H1 (cell line): ENCODE results near the gene PRIMA1. TPM values are rescaled to one million over a fixed set of nuclear protein-coding genes. Genes with fewer than 3 reads are reported as not detected.

Source experiments
- CTCF ChIA-PET: fragments of 300-600 bp; sonication (Branson Sonifier 250); formaldehyde crosslinking; loops from one replicate; lab custom pipeline; 2021; ENCODE audit not compliant: partially characterized antibody; lab: Charles Lee
- POLR2A ChIA-PET: fragments of 300-600 bp; sonication (Branson Sonifier 250); formaldehyde crosslinking; loops from one replicate; lab custom pipeline; 2021; ENCODE audit warnings: inconsistent platforms; ENCODE audit not compliant: partially characterized antibody; lab: Charles Lee
- DNase-seq, 2 experiments: peaks; one replicate each; pipeline versions ENCODE4 v3.0.0 to v3.0.0-alpha.2; 2010 to 2022; ENCODE audit warnings: low spot score in 2 of 2, low read depth in 1 of 2, mixed read lengths in 1 of 2
- FAIRE-seq: peaks from 2 replicates; lab custom pipeline; 2011; peaks lifted over from hg19 to GRCh38; lab: Jason Lieb, UNC
- H2AFZ ChIP-seq: 2 replicates; pipeline ENCODE4 v1.8.1; 2012; ENCODE audit warnings: low read length, inconsistent platforms
- H2AK5ac ChIP-seq: 2 replicates; pipeline ENCODE4 v1.6.1; 2013; ENCODE audit warnings: low read depth, low read length
- H2BK120ac ChIP-seq: replicated peaks from 2 replicates; pipeline ENCODE3; 2013; ENCODE audit warnings: low read depth, low read length, inconsistent platforms
- H2BK12ac ChIP-seq: 2 replicates; pipeline ENCODE4 v1.6.1; 2013; ENCODE audit warnings: low read depth, low read length
- H2BK15ac ChIP-seq: 2 replicates; pipeline ENCODE4 v1.6.1; 2013; ENCODE audit warnings: low read length
- H2BK20ac ChIP-seq: 2 replicates; pipeline ENCODE4 v1.6.1; 2013; ENCODE audit warnings: low read length
- H2BK5ac ChIP-seq: 2 replicates; pipeline ENCODE4 v1.6.1; 2013; ENCODE audit warnings: low read depth, low read length
- H3K14ac ChIP-seq: 2 replicates; pipeline ENCODE4 v1.6.1; 2013; ENCODE audit warnings: inconsistent platforms; ENCODE audit not compliant: insufficient read length
- H3K18ac ChIP-seq: 2 replicates; pipeline ENCODE4 v1.6.1; 2013; ENCODE audit warnings: low read length; ENCODE audit errors: extremely low read depth
- H3K23ac ChIP-seq: 2 replicates; pipeline ENCODE4 v1.6.1; 2013; ENCODE audit warnings: inconsistent platforms; ENCODE audit not compliant: insufficient read length
- H3K23me2 ChIP-seq: 2 replicates; pipeline ENCODE4 v1.6.1; 2013; ENCODE audit warnings: low read depth, low read length
- H3K27ac ChIP-seq: 2 replicates; pipeline ENCODE4 v1.6.1; 2011; ENCODE audit warnings: low read depth, low read length, inconsistent platforms
- H3K27me3 ChIP-seq, 4 experiments: replicated peaks in 1 of 4; 1 replicate in 1 of 4; 2 replicates in 3 of 4; pipeline versions ENCODE4 v1.6.1 to v1.8.1; 2011 to 2013; ENCODE audit warnings: low read length in 3 of 4, mild to moderate bottlenecking in 3 of 4, inconsistent platforms in 2 of 4, mixed read lengths in 2 of 4, moderate library complexity in 1 of 4; ENCODE audit not compliant: control insufficient read depth in 3 of 4, insufficient read depth in 3 of 4; ENCODE audit errors: extremely low read depth in 1 of 4
- H3K36me3 ChIP-seq, 4 experiments: 2 replicates each; pipeline versions ENCODE4 v1.6.1 to v1.8.1; 2011 to 2013; ENCODE audit warnings: mild to moderate bottlenecking in 4 of 4, low read length in 3 of 4, moderate library complexity in 2 of 4, control low read depth in 1 of 4, inconsistent platforms in 1 of 4; ENCODE audit not compliant: insufficient read depth in 4 of 4, control insufficient read depth in 2 of 4
- H3K4ac ChIP-seq: replicated peaks from 2 replicates; pipeline ENCODE3; 2013; ENCODE audit warnings: low read length, low read depth, mixed read lengths, inconsistent platforms; ENCODE audit not compliant: insufficient read length
- H3K4me1 ChIP-seq, 4 experiments: replicated peaks in 1 of 4; 1 replicate in 1 of 4; 2 replicates in 3 of 4; pipeline versions ENCODE4 v1.6.1 to v1.8.1; 2011 to 2013; ENCODE audit warnings: low read length in 3 of 4, inconsistent platforms in 2 of 4, mixed read lengths in 1 of 4; ENCODE audit not compliant: insufficient read depth in 4 of 4, control insufficient read depth in 3 of 4
- H3K4me2 ChIP-seq, 2 experiments: 2 replicates each; pipeline versions ENCODE4 v1.6.1 to v1.8.1; 2011 to 2013; ENCODE audit warnings: low read depth in 2 of 2, low read length in 2 of 2, control low read depth in 1 of 2, inconsistent platforms in 1 of 2, mild to moderate bottlenecking in 1 of 2; ENCODE audit not compliant: insufficient read depth in 1 of 2
- H3K4me3 ChIP-seq, 4 experiments: fragments of 200-600, 300-600 bp in 1 of 4; sonication (generic), shearing (Covaris generic), sonication (Bioruptor Twin) in 1 of 4; 2 replicates each; pipeline versions ENCODE4 v1.5.1 to v1.8.1; 2011 to 2016; ENCODE audit warnings: low read length in 4 of 4, low read depth in 3 of 4, control low read depth in 2 of 4, inconsistent platforms in 2 of 4, mild to moderate bottlenecking in 2 of 4, mixed read lengths in 1 of 4, moderate library complexity in 1 of 4; ENCODE audit not compliant: insufficient read depth in 2 of 4; ENCODE audit errors: extremely low read depth in 1 of 4
- H3K56ac ChIP-seq: replicated peaks from 2 replicates; pipeline ENCODE3; 2013; ENCODE audit warnings: low read depth, mild to moderate bottlenecking, mixed read lengths, low read length, inconsistent platforms; ENCODE audit not compliant: insufficient read length
- H3K79me1 ChIP-seq: 2 replicates; pipeline ENCODE4 v1.6.1; 2013; ENCODE audit warnings: low read depth, low read length, control low read depth
- H3K79me2 ChIP-seq, 2 experiments: 2 replicates each; pipeline versions ENCODE4 v1.6.1 to v1.8.1; 2012 to 2013; ENCODE audit warnings: low read length in 2 of 2, mild to moderate bottlenecking in 2 of 2, inconsistent platforms in 1 of 2; ENCODE audit not compliant: insufficient read depth in 2 of 2, control insufficient read depth in 1 of 2
- H3K9ac ChIP-seq, 4 experiments: replicated peaks in 1 of 4; 1 replicate in 1 of 4; 2 replicates in 3 of 4; pipeline versions ENCODE4 v1.6.1 to v1.8.1; 2011 to 2013; ENCODE audit warnings: low read depth in 3 of 4, low read length in 3 of 4, control low read depth in 2 of 4, mild to moderate bottlenecking in 2 of 4, moderate library complexity in 2 of 4, inconsistent platforms in 1 of 4; ENCODE audit errors: extremely low read depth in 1 of 4
- H3K9me3 ChIP-seq, 2 experiments: 2 replicates each; pipeline versions ENCODE4 v1.6.1 to v1.8.1; 2012 to 2013; ENCODE audit warnings: mild to moderate bottlenecking in 2 of 2, moderate library complexity in 2 of 2, control low read depth in 1 of 2, inconsistent platforms in 1 of 2, low read depth in 1 of 2, low read length in 1 of 2, mixed read lengths in 1 of 2; ENCODE audit not compliant: insufficient read depth in 2 of 2
- H4K20me1 ChIP-seq, 2 experiments: replicated peaks in 1 of 2; 2 replicates each; pipeline versions ENCODE3 to v1.8.1; 2011 to 2013; ENCODE audit warnings: inconsistent platforms in 2 of 2, low read length in 2 of 2, mild to moderate bottlenecking in 1 of 2; ENCODE audit not compliant: insufficient read depth in 2 of 2, control insufficient read depth in 1 of 2
- H4K5ac ChIP-seq: 2 replicates; pipeline ENCODE4 v1.6.1; 2013; ENCODE audit warnings: low read length, low read depth, mixed read lengths, inconsistent platforms; ENCODE audit not compliant: insufficient read length
- H4K8ac ChIP-seq: 2 replicates; pipeline ENCODE4 v1.8.0; 2013; ENCODE audit warnings: mild to moderate bottlenecking, moderate library complexity, low read length, inconsistent platforms; ENCODE audit not compliant: insufficient read depth; ENCODE audit errors: extremely low read depth
- H4K91ac ChIP-seq: replicated peaks from 2 replicates; pipeline ENCODE3; 2013; ENCODE audit warnings: low read length, mixed read lengths, inconsistent platforms; ENCODE audit not compliant: insufficient read length
- CBX8 ChIP-seq: fragments of 300-800, 300-1000 bp; sonication (generic); IDR thresholded peaks from 2 replicates; pipeline ENCODE4 v1.7.1; 2016; ENCODE audit warnings: low read depth, low read length, borderline replicate concordance
- RFX5 ChIP-seq: IDR thresholded peaks from 2 replicates; pipeline ENCODE4 v1.6.1; 2011; ENCODE audit warnings: low read depth, low read length, improper control_type of control experiment, borderline replicate concordance
- SIX5 ChIP-seq: IDR thresholded peaks from 2 replicates; pipeline ENCODE4 v1.6.1; 2011; ENCODE audit warnings: mild to moderate bottlenecking, low read depth, low read length
- TCF12 ChIP-seq: IDR thresholded peaks from 2 replicates; pipeline ENCODE4 v1.6.1; 2011; ENCODE audit warnings: low read depth, mild to moderate bottlenecking, low read length
- WGBS, 2 experiments: shearing (Covaris generic) in 1 of 2; methylation state at CpG; one replicate each; pipeline versions ENCODE4 v1.1.6 to v1.1.7; 2013 to 2015; ENCODE audit warnings: low lambda C conversion rate in 2 of 2, mixed read lengths in 2 of 2, inconsistent platforms in 1 of 2, low coverage in 1 of 2, missing lambda C conversion rate in 1 of 2; ENCODE audit not compliant: insufficient replicate concordance in 2 of 2, insufficient coverage in 1 of 2, insufficient read length in 1 of 2; ENCODE audit errors: extremely low coverage in 1 of 2, missing lambda C conversion rate in 1 of 2; 5-methylcytosine and 5-hydroxymethylcytosine counted together
- polyA plus RNA-seq, 7 experiments: library from polyadenylated mRNA; depleted of rRNA in 3 of 7; stranded (reverse) in 5 of 7; unstranded in 2 of 7; fragments of >200 nt in 5 of 7; fragments of 200-250 nt in 2 of 7; gene quantifications; 1 replicate in 5 of 7; 2 replicates in 1 of 7; 4 replicates in 1 of 7; pipeline versions ENCODE4 v1.2.1 to v1.2.3, GENCODE V29; 2011 to 2013; ENCODE audit warnings: missing spikeins in 2 of 7, mixed read lengths in 2 of 7
- total RNA-seq: library from RNA; stranded (reverse); fragmentation: NEBNext Ultra II Directional; extraction: Animal tissue kit (Norgen Biotek cat#: 25700); gene quantifications from 2 replicates; pipeline ENCODE4 v1.2.1, GENCODE V29; 2021

Gene PRIMA1
- total and polyA plus RNA-seq, 2 of the 8 experiments (the other 6 are each of a cell fraction or from before 2014, with no cell fraction given), result 2.8 to 4.5 TPM

DNA sequence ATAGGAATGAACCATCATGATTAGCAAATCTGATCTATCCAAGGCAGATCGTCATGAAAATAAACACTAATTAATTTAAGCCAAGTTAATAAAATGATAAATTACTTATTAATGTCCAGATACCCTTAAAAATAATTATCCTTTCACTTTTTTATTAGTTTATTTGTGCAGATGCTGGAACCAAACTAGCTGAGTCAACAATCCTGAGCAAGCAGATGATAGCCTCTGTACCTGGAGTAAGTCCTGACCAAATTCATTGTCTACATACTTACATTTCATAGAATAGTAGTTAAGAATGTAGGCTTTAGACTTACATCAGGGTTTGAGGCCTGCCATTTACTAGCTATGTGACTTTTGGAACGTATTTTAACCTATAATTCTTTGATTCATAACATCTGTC is 105.8 kb downstream of the PRIMA1 start:
- Histone ChIP-seq H3K4me3 (no peak overlapping the region), H3K9ac (no peak overlapping the region), H3K4ac (no peak overlapping the region), H3K79me1 (no peaks in the 10 kb centered on the region), H4K5ac (no peak overlapping the region), H4K91ac (no peak overlapping the region), H3K23ac (no peak overlapping the region), H3K4me1 (peaks cover 2 to 17% (median 13%) of the 10 kb centered on the region in 4 experiments; a peak in 5 of 7 replicates), H3K79me2 (no peaks in the 10 kb centered on the region), H3K27me3 (no peaks in the 10 kb centered on the region), H2AFZ (no peak overlapping the region), H3K18ac (no peak overlapping the region), H2AK5ac (no peak overlapping the region), H3K4me2 (no peak overlapping the region), H2BK20ac (no peak overlapping the region), H3K14ac (no peak overlapping the region), H4K8ac (no peak overlapping the region), H3K9me3 (no peaks in the 10 kb centered on the region), H2BK5ac (no peak overlapping the region), H3K56ac (no peak overlapping the region), H2BK120ac (no peak overlapping the region), H3K27ac (no peak overlapping the region), H2BK12ac (no peak overlapping the region), H2BK15ac (no peak overlapping the region), H3K23me2 (no peaks in the 10 kb centered on the region), H4K20me1 (no peaks in the 10 kb centered on the region), H3K36me3 (no peaks in the 10 kb centered on the region)
- POLR2A ChIA-PET, result no interaction called here
- TF ChIP-seq RFX5, result no peak
- no peak for TF ChIP-seq SIX5
- TF ChIP-seq TCF12, result no peak
- no peak for TF ChIP-seq CBX8
- CTCF ChIA-PET, result interaction anchor here (1.1 kb wide), 1 partner anchor 8 kb away, joined by 3 read pairs; no protein-coding TSS in a partner anchor
- DNase-seq, result no peak
- no peak for FAIRE-seq
- 85% methylated on average over 2 of the region's 2 CpGs; no CpG with 5 or more reads in 1 of the 2 experiments for WGBS, 2 experiments
